CD14-positive monocyte (primary cell): ENCODE results near the gene ITPR1. TPM values are rescaled to one million over a fixed set of nuclear protein-coding genes. Genes with fewer than 3 reads are reported as not detected.

Experiments
- DNase-seq, 3 donors: peaks; one replicate each; pipeline ENCODE4 v3.0.0-alpha.2; 2011 to 2022
- H2AFZ ChIP-seq: 2 replicates; pipeline ENCODE4 v1.6.0; 2012; ENCODE audit warnings: mild to moderate bottlenecking, low read depth, low read length, inconsistent platforms; ENCODE audit not compliant: insufficient read depth, poor library complexity, severe bottlenecking
- H3K27ac ChIP-seq, 2 donors: 1 replicate in 1 of 2; 2 replicates in 1 of 2; pipeline ENCODE4 v1.5.1; 2012 to 2013; ENCODE audit warnings: low read length in 2 of 2, control low read depth in 1 of 2, inconsistent platforms in 1 of 2, low read depth in 1 of 2, mild to moderate bottlenecking in 1 of 2
- H3K27me3 ChIP-seq, 2 donors: one replicate each; pipeline versions ENCODE4 v1.6.0 to v1.6.1; 2011 to 2013; ENCODE audit warnings: low read length in 2 of 2; ENCODE audit not compliant: control insufficient read depth in 2 of 2, insufficient read depth in 2 of 2
- H3K36me3 ChIP-seq, 2 donors: replicated peaks in 1 of 2; 1 replicate in 1 of 2; 2 replicates in 1 of 2; pipeline versions ENCODE4 v1.5.1 to v1.6.1; 2012 to 2013; ENCODE audit warnings: low read length in 2 of 2, control low read depth in 1 of 2, inconsistent platforms in 1 of 2, mild to moderate bottlenecking in 1 of 2; ENCODE audit not compliant: insufficient read depth in 2 of 2, control insufficient read depth in 1 of 2
- H3K4me1 ChIP-seq, 2 donors: 1 replicate in 1 of 2; 2 replicates in 1 of 2; pipeline versions ENCODE4 v1.5.1 to v1.6.1; 2012 to 2013; ENCODE audit warnings: low read length in 2 of 2, control low read depth in 1 of 2, inconsistent platforms in 1 of 2, mild to moderate bottlenecking in 1 of 2, moderate library complexity in 1 of 2; ENCODE audit not compliant: insufficient read depth in 2 of 2, control insufficient read depth in 1 of 2
- H3K4me2 ChIP-seq: replicated peaks from 2 replicates; pipeline ENCODE3; 2012; ENCODE audit warnings: low read length, moderate library complexity, mild to moderate bottlenecking; ENCODE audit not compliant: poor library complexity, severe bottlenecking; ENCODE audit errors: extremely low read depth
- H3K4me3 ChIP-seq, 3 experiments: fragments of 200-600 bp in 1 of 3; sonication (generic) in 1 of 3; replicated peaks in 1 of 3; 1 replicate in 2 of 3; 2 replicates in 1 of 3; pipeline ENCODE4 v1.5.1; 2011 to 2013; ENCODE audit warnings: low read length in 3 of 3, mild to moderate bottlenecking in 3 of 3, control low read depth in 2 of 3, low read depth in 2 of 3, inconsistent platforms in 1 of 3, moderate library complexity in 1 of 3
- H3K79me2 ChIP-seq: 2 replicates; pipeline ENCODE4 v1.6.0; 2012; ENCODE audit warnings: mild to moderate bottlenecking, control low read depth, inconsistent platforms, low read length, moderate library complexity; ENCODE audit not compliant: insufficient read depth
- H3K9ac ChIP-seq: 2 replicates; pipeline ENCODE4 v1.6.0; 2017; ENCODE audit warnings: low read length, mild to moderate bottlenecking; ENCODE audit not compliant: insufficient read depth, poor library complexity, severe bottlenecking
- H3K9me3 ChIP-seq, 2 donors: replicated peaks in 1 of 2; 1 replicate in 1 of 2; 2 replicates in 1 of 2; pipeline versions ENCODE4 v1.5.1 to v1.6.1; 2012 to 2013; ENCODE audit warnings: low read length in 2 of 2, control low read depth in 1 of 2; ENCODE audit not compliant: control insufficient read depth in 1 of 2, insufficient read depth in 1 of 2
- H4K20me1 ChIP-seq: 2 replicates; pipeline ENCODE4 v1.6.0; 2012; ENCODE audit warnings: mild to moderate bottlenecking, low read length, control low read depth, moderate library complexity; ENCODE audit not compliant: insufficient read depth
- H3K27ac Mint-ChIP-seq, 7 donors: one replicate each; pipeline ENCODE4 v1.8.0; 2020; ENCODE audit warnings: mild to moderate bottlenecking in 7 of 7, mixed read lengths in 7 of 7, moderate library complexity in 6 of 7, inconsistent platforms in 2 of 7
- H3K27me3 Mint-ChIP-seq, 3 donors: one replicate each; pipeline ENCODE4 v1.8.0; 2021 to 2022; ENCODE audit warnings: low read depth in 3 of 3, mild to moderate bottlenecking in 3 of 3, mixed read lengths in 3 of 3, moderate library complexity in 3 of 3, inconsistent platforms in 1 of 3
- H3K36me3 Mint-ChIP-seq, 2 donors: one replicate each; pipeline ENCODE4 v1.8.0; 2020; ENCODE audit warnings: mixed read lengths in 2 of 2, inconsistent platforms in 1 of 2, mild to moderate bottlenecking in 1 of 2
- H3K4me1 Mint-ChIP-seq: one replicate; pipeline ENCODE4 v1.8.0; 2020; ENCODE audit warnings: mild to moderate bottlenecking, mixed read lengths
- H3K4me3 Mint-ChIP-seq, 2 donors: one replicate each; pipeline ENCODE4 v1.8.0; 2020; ENCODE audit warnings: mild to moderate bottlenecking in 2 of 2, mixed read lengths in 2 of 2, moderate library complexity in 1 of 2
- H3K9me3 Mint-ChIP-seq, 7 donors: one replicate each; pipeline ENCODE4 v1.8.0; 2020 to 2022; ENCODE audit warnings: mixed read lengths in 7 of 7, mild to moderate bottlenecking in 6 of 7, moderate library complexity in 6 of 7, inconsistent platforms in 2 of 7
- WGBS: methylation state at CpG from one replicate; pipeline ENCODE4 v1.1.5; 2013; ENCODE audit warnings: missing lambda C conversion rate; ENCODE audit not compliant: insufficient coverage; 5-methylcytosine and 5-hydroxymethylcytosine counted together
- intact Hi-C, 2 donors: fragments of 100-400 bp; cut with micrococcal nuclease; formaldehyde crosslinking; loops; one replicate each; pipeline versions ENCODE4 v1.15.0 to v1.15.1; 2023
- polyA plus RNA-seq, 3 donors: library from polyadenylated mRNA; depleted of rRNA in 1 of 3; unstranded in 2 of 3; stranded (reverse) in 1 of 3; fragments of 300-500 nt in 2 of 3; fragments of >200 nt in 1 of 3; fragmentation: Illumina TruSeq in 2 of 3; gene quantifications; 1 replicate in 2 of 3; 2 replicates in 1 of 3; pipeline ENCODE4 v1.2.3, GENCODE V29; 2012 to 2021
- TF ChIP-seq, protein P1 (sequence below): fragments of 200-600 bp; IDR thresholded peaks from one replicate; pipeline ENCODE4 v1.8.0; 2022; ENCODE audit warnings: antibody characterized with exemption, mild to moderate bottlenecking

The ITPR1 gene
- polyA plus RNA-seq, 3 donors, result 3.2 to 21.1 (median 7.1) TPM

DNA sequence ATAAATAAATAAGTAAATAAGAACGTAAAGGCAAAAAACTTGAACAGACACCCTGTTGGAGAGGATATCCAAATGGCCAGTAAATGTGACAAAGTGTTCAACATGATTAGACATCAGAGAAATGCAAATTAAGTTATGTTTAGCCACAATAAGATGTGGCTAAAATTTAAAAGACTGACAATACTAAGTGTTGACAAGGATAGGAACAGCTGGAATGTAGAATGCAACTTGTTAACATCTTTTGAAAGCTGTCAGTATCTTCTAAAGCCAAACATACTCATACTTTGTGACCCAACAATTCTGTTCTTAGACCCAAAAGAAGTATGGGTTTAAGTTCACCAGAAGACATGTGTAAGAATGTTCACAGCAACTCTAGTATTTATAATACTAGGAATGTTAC is 197.1 kb downstream of the ITPR1 start:
- H3K36me3 Mint-ChIP-seq, result peaks cover 84 to 88% of the 10 kb centered on the region in 2 donors
- TF ChIP-seq, protein P1, sequence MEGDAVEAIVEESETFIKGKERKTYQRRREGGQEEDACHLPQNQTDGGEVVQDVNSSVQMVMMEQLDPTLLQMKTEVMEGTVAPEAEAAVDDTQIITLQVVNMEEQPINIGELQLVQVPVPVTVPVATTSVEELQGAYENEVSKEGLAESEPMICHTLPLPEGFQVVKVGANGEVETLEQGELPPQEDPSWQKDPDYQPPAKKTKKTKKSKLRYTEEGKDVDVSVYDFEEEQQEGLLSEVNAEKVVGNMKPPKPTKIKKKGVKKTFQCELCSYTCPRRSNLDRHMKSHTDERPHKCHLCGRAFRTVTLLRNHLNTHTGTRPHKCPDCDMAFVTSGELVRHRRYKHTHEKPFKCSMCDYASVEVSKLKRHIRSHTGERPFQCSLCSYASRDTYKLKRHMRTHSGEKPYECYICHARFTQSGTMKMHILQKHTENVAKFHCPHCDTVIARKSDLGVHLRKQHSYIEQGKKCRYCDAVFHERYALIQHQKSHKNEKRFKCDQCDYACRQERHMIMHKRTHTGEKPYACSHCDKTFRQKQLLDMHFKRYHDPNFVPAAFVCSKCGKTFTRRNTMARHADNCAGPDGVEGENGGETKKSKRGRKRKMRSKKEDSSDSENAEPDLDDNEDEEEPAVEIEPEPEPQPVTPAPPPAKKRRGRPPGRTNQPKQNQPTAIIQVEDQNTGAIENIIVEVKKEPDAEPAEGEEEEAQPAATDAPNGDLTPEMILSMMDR, result no peak
- H3K4me3 Mint-ChIP-seq, result no peak overlapping the region
- H3K4me1 ChIP-seq, result no peaks in the 10 kb centered on the region
- WGBS, result no CpG with 5 or more reads among the region's 1 CpG
- peaks cover 2 to 11% (median 6%) of the 10 kb centered on the region in 7 donors for H3K9me3 Mint-ChIP-seq
- no peaks in the 10 kb centered on the region for H3K27me3 ChIP-seq
- H3K4me2 ChIP-seq, result no peak overlapping the region
- H3K4me3 ChIP-seq, result no peak overlapping the region
- H3K9me3 ChIP-seq, result peaks cover 0 to 4% of the 10 kb centered on the region in 2 donors
- no peaks in the 10 kb centered on the region for H3K79me2 ChIP-seq
- H3K4me1 Mint-ChIP-seq, result peaks cover 3% of the 10 kb centered on the region
- H3K27ac Mint-ChIP-seq, result no peak overlapping the region
- H3K27ac ChIP-seq, result no peak overlapping the region
- H3K27me3 Mint-ChIP-seq, result no peaks in the 10 kb centered on the region
- no peak overlapping the region for H3K9ac ChIP-seq
- no peak overlapping the region for H2AFZ ChIP-seq
- intact Hi-C loops, result no loop called here
- H3K36me3 ChIP-seq, result peaks cover 76 to 98% of the 10 kb centered on the region in 2 donors
- no peak for DNase-seq
- no peaks in the 10 kb centered on the region for H4K20me1 ChIP-seq

DNA sequence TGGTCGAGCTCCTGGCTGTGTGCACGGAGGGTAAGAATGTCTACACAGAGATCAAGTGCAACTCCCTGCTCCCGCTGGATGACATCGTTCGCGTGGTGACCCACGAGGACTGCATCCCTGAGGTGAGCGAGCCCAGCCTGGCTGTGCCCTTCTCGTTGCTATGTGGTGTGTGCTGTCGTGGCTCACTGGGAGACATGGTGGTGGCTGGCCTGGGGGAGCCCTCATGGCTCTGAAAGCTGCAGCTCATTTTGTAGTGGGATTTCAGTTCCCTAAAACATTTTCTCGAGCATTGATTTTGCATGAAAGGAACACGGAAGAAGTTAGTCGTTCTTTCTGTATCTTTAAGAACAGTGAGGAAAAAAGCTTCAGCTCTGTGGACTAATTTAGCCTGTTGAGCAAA is 200.5 kb downstream of the ITPR1 start:
- no peak for DNase-seq
- no peak overlapping the region for H2AFZ ChIP-seq
- 88% methylated on average over 11 of the region's 13 CpGs for WGBS
- H3K4me3 ChIP-seq, result no peak overlapping the region
- H3K79me2 ChIP-seq, result no peaks in the 10 kb centered on the region
- H3K27me3 Mint-ChIP-seq, result no peaks in the 10 kb centered on the region
- H3K4me1 ChIP-seq, result no peaks in the 10 kb centered on the region
- peaks cover 65 to 98% of the 10 kb centered on the region in 2 donors for H3K36me3 ChIP-seq
- H3K4me1 Mint-ChIP-seq, result peaks cover 11% of the 10 kb centered on the region
- intact Hi-C loops, result no loop called here
- peaks cover 0 to 6% (median 5%) of the 10 kb centered on the region in 7 donors for H3K9me3 Mint-ChIP-seq
- TF ChIP-seq, protein P1, result no peak
- H3K27me3 ChIP-seq, result no peaks in the 10 kb centered on the region
- no peaks in the 10 kb centered on the region for H4K20me1 ChIP-seq
- H3K36me3 Mint-ChIP-seq, result peaks cover 82 to 88% of the 10 kb centered on the region in 2 donors
- no peak overlapping the region for H3K4me2 ChIP-seq
- H3K27ac Mint-ChIP-seq, result peak overlapping the region in 1 of 7 donors; percentile 11
- no peak overlapping the region for H3K4me3 Mint-ChIP-seq
- H3K9ac ChIP-seq, result no peak overlapping the region
- H3K9me3 ChIP-seq, result peaks cover 0 to 4% of the 10 kb centered on the region in 2 donors
- H3K27ac ChIP-seq, result no peak overlapping the region
